Progenitor cell of endocrine pancreas (in vitro differentiated cells): ENCODE results near the gene SMIM28. TPM values are rescaled to one million over a fixed set of nuclear protein-coding genes. Genes with fewer than 3 reads are reported as not detected.

ENCODE experiments used
- DNase-seq: peaks from one replicate; pipeline ENCODE4 v3.0.0; 2021; ENCODE audit warnings: low spot score; ENCODE audit not compliant: unreplicated experiment
- H3K27ac Mint-ChIP-seq: 2 replicates; pipeline ENCODE4 v1.8.0; 2021; ENCODE audit warnings: mild to moderate bottlenecking, moderate library complexity, mixed read lengths
- H3K27me3 Mint-ChIP-seq: 2 replicates; pipeline ENCODE4 v1.8.0; 2021; ENCODE audit warnings: mixed read lengths
- H3K36me3 Mint-ChIP-seq: 2 replicates; pipeline ENCODE4 v1.8.0; 2022; ENCODE audit warnings: mixed read lengths; ENCODE audit not compliant: insufficient read depth
- H3K4me1 Mint-ChIP-seq: 2 replicates; pipeline ENCODE4 v1.8.0; 2021; ENCODE audit warnings: low read depth, mixed read lengths
- H3K4me3 Mint-ChIP-seq: 2 replicates; pipeline ENCODE4 v1.8.0; 2021; ENCODE audit warnings: low read depth, mild to moderate bottlenecking, moderate library complexity, mixed read lengths
- H3K9me3 Mint-ChIP-seq: 2 replicates; pipeline ENCODE4 v1.8.0; 2021; ENCODE audit warnings: low read depth, mixed read lengths
- CTCF ChIP-seq: fragments of 200-600 bp; sonication (generic); IDR thresholded peaks from one replicate; pipeline ENCODE4 v1.5.0; 2021; ENCODE audit warnings: antibody characterized with exemption, mild to moderate bottlenecking; ENCODE audit not compliant: unreplicated experiment
- total RNA-seq: library from RNA; stranded (reverse); gene quantifications from 2 replicates; pipeline ENCODE4 v1.2.1, GENCODE V29; 2021

SMIM28 gene
- total RNA-seq, 1 donor from 2014 or later, result not detected

- Mint-ChIP-seq H3K9me3 (peaks cover 6% of the 10 kb centered on the region), H3K27me3 (no peaks in the 10 kb centered on the region), H3K36me3 (no peaks in the 10 kb centered on the region), H3K4me1 (peaks cover 54% of the 10 kb centered on the region), H3K4me3 (no peak overlapping the region), H3K27ac (peak overlapping the region; percentile 12)
- no peak for TF ChIP-seq CTCF
- no peak for DNase-seq
These were observed 3.5 kb upstream of the SMIM28 start for GRCh38 chr6:138374230-138374629.

GRCh38 chr6:138374815-138375214 is 2.9 kb upstream of the SMIM28 start:
- peaks cover 52% of the 10 kb centered on the region for H3K4me1 Mint-ChIP-seq

GRCh38 chr6:138377042-138377441 is 663 bp upstream of the SMIM28 start:
- no peak for DNase-seq
- peaks cover 6% of the 10 kb centered on the region for H3K9me3 Mint-ChIP-seq
- no peak overlapping the region for H3K27ac Mint-ChIP-seq
- no peak for TF ChIP-seq CTCF
- no peaks in the 10 kb centered on the region for H3K36me3 Mint-ChIP-seq
- H3K4me3 Mint-ChIP-seq, result no peak overlapping the region
- H3K27me3 Mint-ChIP-seq, result no peaks in the 10 kb centered on the region
- peaks cover 31% of the 10 kb centered on the region for H3K4me1 Mint-ChIP-seq

More at GRCh38 chr6:138374815-138375214, 2.9 kb upstream of the SMIM28 start:
- Mint-ChIP-seq H3K27me3 (no peaks in the 10 kb centered on the region), H3K27ac (no peak overlapping the region), H3K4me3 (no peak overlapping the region), H3K9me3 (peaks cover 6% of the 10 kb centered on the region), H3K36me3 (no peaks in the 10 kb centered on the region)
- no peak for TF ChIP-seq CTCF
- DNase-seq, result no peak

DNA sequence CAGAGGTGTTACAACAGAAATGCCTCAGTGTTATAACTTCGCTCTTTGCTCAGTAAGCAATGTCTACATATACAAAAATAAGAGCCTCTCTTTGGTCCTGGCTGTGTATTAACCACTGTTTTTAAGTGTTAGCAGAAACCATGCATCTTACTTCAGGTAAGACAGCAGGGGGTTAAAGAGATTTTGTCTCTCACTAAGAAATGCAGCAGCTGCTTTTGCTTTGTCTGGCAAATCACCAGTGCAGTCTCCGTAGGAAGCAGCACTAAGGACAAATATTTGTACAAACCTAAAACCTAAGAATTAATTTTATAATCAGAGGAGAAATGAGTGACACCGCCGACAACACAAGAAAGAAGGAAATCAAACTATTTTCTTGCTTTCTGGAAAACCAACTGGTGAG is 758 bp downstream of the SMIM28 start:
- no peak overlapping the region for H3K4me3 Mint-ChIP-seq
- TF ChIP-seq CTCF, result no peak
- H3K9me3 Mint-ChIP-seq, result peaks cover 6% of the 10 kb centered on the region
- no peak for DNase-seq
- H3K27ac Mint-ChIP-seq, result peak overlapping the region; percentile 67
- no peaks in the 10 kb centered on the region for H3K27me3 Mint-ChIP-seq
- peaks cover 37% of the 10 kb centered on the region for H3K4me1 Mint-ChIP-seq
- H3K36me3 Mint-ChIP-seq, result no peaks in the 10 kb centered on the region

- DNase-seq, result no peak
- no peak for TF ChIP-seq CTCF
- Mint-ChIP-seq H3K9me3 (no peaks in the 10 kb centered on the region), H3K4me1 (peaks cover 38% of the 10 kb centered on the region), H3K4me3 (no peak overlapping the region), H3K36me3 (no peaks in the 10 kb centered on the region), H3K27me3 (no peaks in the 10 kb centered on the region), H3K27ac (peak overlapping the region; percentile 11)
These were observed 5.0 kb downstream of the SMIM28 start for GRCh38 chr6:138382498-138383265.
